Stimulated activated CD4-positive, alpha-beta T cell treated with anti-CD3 and anti-CD28 coated beads, Interleukin-2, amount 100 ng/mL, for 24 hours (primary cell): ENCODE data around the gene CYP2C18.
"Not testable (repeated sequence)": the region's sequence is repeated elsewhere in the genome, so short reads cannot be mapped to it uniquely, and the experiment has no call there.

Experiments used
- DNase-seq, 2 donors: peaks; one replicate each; pipeline ENCODE4 v3.0.0-alpha.2; 2020

Gene CYP2C18

GRCh38 chr10:94683214-94684054 lies at the start of gene CYP2C18:
TSS of gene CYP2C18 (plus strand) at chr10:94683729. CDS start at chr10:94683820, 91 bp downstream.
- no peak for DNase-seq

- DNase-seq = not testable (repeated sequence)
Measured at GRCh38 chr10:94638097-94638496, 45.4 kb upstream of the CYP2C18 start.

GRCh38 chr10:94639902-94640301 lies 43.6 kb upstream of the CYP2C18 start:
- no peak for DNase-seq

GRCh38 chr10:94640562-94640961 lies 43.0 kb upstream of the CYP2C18 start:
- no peak for DNase-seq

GRCh38 chr10:94641480-94641879 lies 42.0 kb upstream of the CYP2C18 start:
- DNase-seq = no peak

GRCh38 chr10:94644352-94644751 lies 39.2 kb upstream of the CYP2C18 start:
- DNase-seq = no peak

- DNase-seq = no peak
Measured at GRCh38 chr10:94645285-94645684, 38.2 kb upstream of the CYP2C18 start.

GRCh38 chr10:94655201-94655600 lies 28.3 kb upstream of the CYP2C18 start:
- DNase-seq = not testable (repeated sequence)

- not testable (repeated sequence) for DNase-seq
Measured at GRCh38 chr10:94663061-94663460, 20.5 kb upstream of the CYP2C18 start.

GRCh38 chr10:94666391-94667102 lies 17.0 kb upstream of the CYP2C18 start:
- DNase-seq = no peak

GRCh38 chr10:94673614-94674321 lies 9.8 kb upstream of the CYP2C18 start:
- no peak for DNase-seq

GRCh38 chr10:94676496-94676895 lies 7.0 kb upstream of the CYP2C18 start:
- DNase-seq = no peak

GRCh38 chr10:94677691-94678090 lies 5.8 kb upstream of the CYP2C18 start:
- DNase-seq = no peak

GRCh38 chr10:94678475-94678874 lies 5.1 kb upstream of the CYP2C18 start:
- DNase-seq = no peak

- no peak for DNase-seq
Measured at GRCh38 chr10:94680544-94680943, 3.0 kb upstream of the CYP2C18 start.

- DNase-seq = not testable (repeated sequence)
Measured at GRCh38 chr10:94682636-94683035, 893 bp upstream of the CYP2C18 start.

GRCh38 chr10:94687625-94688248 lies 4.2 kb downstream of the CYP2C18 start:
- no peak for DNase-seq

- no peak for DNase-seq
Measured at GRCh38 chr10:94706089-94706488, 22.6 kb downstream of the CYP2C18 start.

- DNase-seq = no peak
Measured at GRCh38 chr10:94710578-94710977, 27.0 kb downstream of the CYP2C18 start.

GRCh38 chr10:94725871-94726270 lies 42.3 kb downstream of the CYP2C18 start:
- DNase-seq = no peak

GRCh38 chr10:94735197-94735596 lies 51.7 kb downstream of the CYP2C18 start:
- DNase-seq = no peak

GRCh38 chr10:94738588-94738987 lies 55.1 kb downstream of the CYP2C18 start:
- DNase-seq = no peak

- no peak for DNase-seq
Measured at GRCh38 chr10:94747137-94747536, 63.6 kb downstream of the CYP2C18 start.
